ENCODE data around the gene IFNA5.

Gene IFNA5

GRCh38 chr9:21317956-21318923, 13.1 kb upstream of the IFNA5 start:
- H3K27me3 Mint-ChIP-seq = peaks cover 5 to 6% of the 10 kb centered on the region in 2 donors
- no peak overlapping the region for H3K4me3 Mint-ChIP-seq
- peaks cover 8% of the 10 kb centered on the region for H3K36me3 Mint-ChIP-seq (ENCODE audit: insufficient read depth)
- peak overlapping the region in 1 of 2 donors; percentile 32 for H3K27ac Mint-ChIP-seq
- peak; percentile 4 to 33 (median 16) for DNase-seq
- no peaks in the 10 kb centered on the region for H3K9me3 Mint-ChIP-seq
- H3K4me1 Mint-ChIP-seq (ENCODE audit: low read depth in 2 of 2) = peaks cover 0 to 10% of the 10 kb centered on the region in 2 donors
- peak; percentile 83 for ATAC-seq (replicated peaks)

GRCh38 chr9:21316860-21317259, 11.7 kb upstream of the IFNA5 start:
- Mint-ChIP-seq H3K4me1 (ENCODE audit: low read depth in 2 of 2) (no peaks in the 10 kb centered on the region), H3K36me3 (ENCODE audit: insufficient read depth) (no peaks in the 10 kb centered on the region), H3K27me3 (peaks cover 5 to 6% of the 10 kb centered on the region in 2 donors), H3K27ac (peak overlapping the region in 1 of 2 donors; percentile 27), H3K9me3 (no peaks in the 10 kb centered on the region), H3K4me3 (no peak overlapping the region)
- DNase-seq = no peak
- ATAC-seq (replicated peaks) = no peak

- Mint-ChIP-seq H3K36me3 (ENCODE audit: insufficient read depth) (no peaks in the 10 kb centered on the region), H3K9me3 (no peaks in the 10 kb centered on the region), H3K27ac (peak overlapping the region in 1 of 2 donors; percentile 27), H3K4me1 (ENCODE audit: low read depth in 2 of 2) (peaks cover 0 to 3% of the 10 kb centered on the region in 2 donors), H3K27me3 (peaks cover 6 to 10% of the 10 kb centered on the region in 2 donors), H3K4me3 (no peak overlapping the region)
- DNase-seq = no peak
- no peak for ATAC-seq (replicated peaks)
Observed at GRCh38 chr9:21316032-21316842, 11.1 kb upstream of the IFNA5 start.

DNA sequence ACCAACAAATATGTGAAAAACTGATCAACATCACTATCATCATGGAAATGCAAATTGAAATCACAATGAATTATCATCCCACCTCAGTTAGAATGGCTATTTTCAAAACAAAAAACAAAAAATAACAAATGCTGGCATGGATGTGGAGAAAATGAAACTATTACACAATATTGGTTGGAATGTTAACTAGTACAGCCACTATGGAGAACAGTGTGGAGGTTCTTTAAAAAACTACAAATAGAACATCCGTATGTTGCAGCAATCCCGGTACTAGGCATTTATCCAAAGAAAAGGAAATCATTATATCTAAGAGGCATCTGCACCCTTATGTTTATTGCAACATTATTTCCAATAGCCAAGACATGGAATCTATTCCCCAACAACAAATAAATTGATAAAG, 9.0 kb upstream of the IFNA5 start:
- no peak overlapping the region for H3K4me3 Mint-ChIP-seq
- ATAC-seq (replicated peaks) = no peak
- H3K27ac Mint-ChIP-seq = no peak overlapping the region
- no peak for DNase-seq
- no peaks in the 10 kb centered on the region for H3K36me3 Mint-ChIP-seq (ENCODE audit: insufficient read depth)
- peaks cover 0 to 3% of the 10 kb centered on the region in 2 donors for H3K4me1 Mint-ChIP-seq (ENCODE audit: low read depth in 2 of 2)
- H3K9me3 Mint-ChIP-seq = no peaks in the 10 kb centered on the region
- H3K27me3 Mint-ChIP-seq = peaks cover 17 to 18% of the 10 kb centered on the region in 2 donors

- Mint-ChIP-seq H3K9me3 (no peaks in the 10 kb centered on the region), H3K27me3 (peaks cover 33 to 37% of the 10 kb centered on the region in 2 donors), H3K36me3 (ENCODE audit: insufficient read depth) (no peaks in the 10 kb centered on the region), H3K4me3 (no peak overlapping the region), H3K4me1 (ENCODE audit: low read depth in 2 of 2) (peaks cover 0 to 3% of the 10 kb centered on the region in 2 donors), H3K27ac (no peak overlapping the region)
- DNase-seq (no peak), ATAC-seq (replicated peaks) (no peak)
Observed at GRCh38 chr9:21311889-21312288, 6.8 kb upstream of the IFNA5 start.

GRCh38 chr9:21295992-21296391, 9.1 kb downstream of the IFNA5 start:
- Mint-ChIP-seq H3K4me3 (no peak overlapping the region), H3K27ac (no peak overlapping the region), H3K27me3 (peaks cover 26 to 50% of the 10 kb centered on the region in 2 donors), H3K36me3 (ENCODE audit: insufficient read depth) (no peaks in the 10 kb centered on the region), H3K9me3 (no peaks in the 10 kb centered on the region), H3K4me1 (ENCODE audit: low read depth in 2 of 2) (peaks cover 0 to 4% of the 10 kb centered on the region in 2 donors)
- DNase-seq = no peak
- ATAC-seq (replicated peaks) = no peak

DNA sequence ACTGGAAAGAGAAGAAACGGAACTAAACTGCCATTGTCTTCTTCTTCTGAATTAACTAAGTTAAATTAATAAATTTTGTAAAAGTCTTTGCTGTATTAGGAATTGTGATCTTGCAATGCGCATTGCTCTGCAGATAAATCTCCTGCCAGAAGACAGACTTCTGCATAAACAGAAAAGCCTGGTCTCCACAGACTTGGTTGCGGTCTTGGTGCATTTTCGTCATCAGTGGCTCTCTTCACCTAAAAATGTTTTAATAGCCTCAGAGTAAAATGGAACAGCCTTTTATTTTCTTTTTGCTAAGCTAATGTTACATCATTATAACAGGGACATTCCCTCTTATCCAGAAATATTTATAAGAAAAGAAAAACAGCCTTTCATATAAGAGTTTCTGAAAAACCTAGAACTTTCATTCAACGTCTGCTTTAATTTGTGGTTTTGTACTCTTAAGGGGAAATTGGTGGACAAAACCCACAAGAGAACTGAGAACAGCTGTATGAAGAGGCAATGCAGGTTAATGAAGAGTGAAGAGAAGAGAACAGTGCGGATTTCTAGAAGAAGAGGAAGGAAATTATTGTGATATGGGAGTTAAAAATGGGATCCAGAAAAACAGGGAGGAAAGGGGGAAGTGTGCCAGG, 10.1 kb downstream of the IFNA5 start:
- H3K9me3 Mint-ChIP-seq = no peaks in the 10 kb centered on the region
- no peak overlapping the region for H3K4me3 Mint-ChIP-seq
- no peak for DNase-seq
- no peaks in the 10 kb centered on the region for H3K36me3 Mint-ChIP-seq (ENCODE audit: insufficient read depth)
- H3K27me3 Mint-ChIP-seq = peaks cover 21 to 46% of the 10 kb centered on the region in 2 donors
- ATAC-seq (replicated peaks) = peak; percentile 39
- H3K27ac Mint-ChIP-seq = no peak overlapping the region
- H3K4me1 Mint-ChIP-seq (ENCODE audit: low read depth in 2 of 2) = peaks cover 0 to 4% of the 10 kb centered on the region in 2 donors

- H3K27me3 Mint-ChIP-seq = peaks cover 27 to 40% of the 10 kb centered on the region in 2 donors
- peaks cover 0 to 4% of the 10 kb centered on the region in 2 donors for H3K4me1 Mint-ChIP-seq (ENCODE audit: low read depth in 2 of 2)
- ATAC-seq (replicated peaks) (no peak), DNase-seq (no peak)
- H3K36me3 Mint-ChIP-seq (ENCODE audit: insufficient read depth) = no peaks in the 10 kb centered on the region
- no peak overlapping the region for H3K27ac Mint-ChIP-seq
- no peaks in the 10 kb centered on the region for H3K9me3 Mint-ChIP-seq
- no peak overlapping the region for H3K4me3 Mint-ChIP-seq
Observed at GRCh38 chr9:21294364-21294774, 10.7 kb downstream of the IFNA5 start.

DNA sequence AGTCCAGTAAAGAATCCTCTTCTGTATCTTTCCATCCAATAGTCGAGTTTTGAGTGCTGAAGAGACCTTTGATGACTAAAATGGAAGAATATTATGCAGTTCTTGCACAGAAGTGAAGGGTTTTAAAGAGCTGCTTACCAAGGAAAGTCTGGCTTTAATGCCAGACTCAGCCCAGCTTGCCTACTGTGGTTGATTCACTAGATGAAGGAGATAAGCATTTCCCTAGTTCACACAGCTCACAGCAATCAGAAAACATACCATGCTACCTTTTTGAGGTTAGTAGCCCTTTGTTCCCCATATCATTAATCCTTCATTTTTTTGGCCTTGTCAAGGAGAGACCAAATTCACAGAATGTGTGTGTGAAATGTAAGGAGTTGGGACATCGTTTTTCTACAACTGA, 15.3 kb downstream of the IFNA5 start:
- Mint-ChIP-seq H3K9me3 (no peaks in the 10 kb centered on the region), H3K4me1 (ENCODE audit: low read depth in 2 of 2) (no peaks in the 10 kb centered on the region)

GRCh38 chr9:21287280-21287679, 17.8 kb downstream of the IFNA5 start:
- ATAC-seq (replicated peaks) = no peak
- H3K36me3 Mint-ChIP-seq (ENCODE audit: insufficient read depth) = no peaks in the 10 kb centered on the region
- no peak overlapping the region for H3K4me3 Mint-ChIP-seq
- H3K27ac Mint-ChIP-seq = no peak overlapping the region
- no peaks in the 10 kb centered on the region for H3K9me3 Mint-ChIP-seq
- no peak for DNase-seq
- H3K4me1 Mint-ChIP-seq (ENCODE audit: low read depth in 2 of 2) = no peaks in the 10 kb centered on the region
- peaks cover 44 to 60% of the 10 kb centered on the region in 2 donors for H3K27me3 Mint-ChIP-seq

More for the DNA sequence above, 15.3 kb downstream of the IFNA5 start:
- peaks cover 50 to 61% of the 10 kb centered on the region in 2 donors for H3K27me3 Mint-ChIP-seq
- no peak for ATAC-seq (replicated peaks)
- no peaks in the 10 kb centered on the region for H3K36me3 Mint-ChIP-seq (ENCODE audit: insufficient read depth)
- no peak overlapping the region for H3K4me3 Mint-ChIP-seq
- H3K27ac Mint-ChIP-seq = no peak overlapping the region
- no peak for DNase-seq

DNA sequence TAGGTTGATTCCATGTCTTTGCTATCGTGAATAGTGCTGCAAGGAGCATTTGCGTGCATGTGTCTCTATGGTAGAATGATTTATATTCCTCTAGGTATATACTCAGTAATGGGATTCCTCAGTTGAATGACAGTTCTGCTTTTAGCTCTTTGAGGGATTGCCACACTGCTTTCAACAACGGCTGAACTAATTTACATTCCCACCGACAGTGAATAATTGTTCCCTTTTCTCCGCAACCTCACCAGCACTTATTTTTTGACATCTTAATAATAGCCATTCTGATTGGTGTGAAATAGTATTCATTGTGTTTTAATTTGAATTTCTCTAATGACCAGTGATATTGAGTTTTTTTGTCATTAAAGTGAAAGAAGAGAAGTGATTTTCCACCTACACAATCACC, 18.5 kb downstream of the IFNA5 start:
- no peak overlapping the region for H3K27ac Mint-ChIP-seq
- H3K27me3 Mint-ChIP-seq = peaks cover 44 to 53% of the 10 kb centered on the region in 2 donors
- no peak overlapping the region for H3K4me3 Mint-ChIP-seq
- no peaks in the 10 kb centered on the region for H3K9me3 Mint-ChIP-seq
- no peak for DNase-seq
- H3K4me1 Mint-ChIP-seq (ENCODE audit: low read depth in 2 of 2) = no peaks in the 10 kb centered on the region
- no peaks in the 10 kb centered on the region for H3K36me3 Mint-ChIP-seq (ENCODE audit: insufficient read depth)
- no peak for ATAC-seq (replicated peaks)

DNA sequence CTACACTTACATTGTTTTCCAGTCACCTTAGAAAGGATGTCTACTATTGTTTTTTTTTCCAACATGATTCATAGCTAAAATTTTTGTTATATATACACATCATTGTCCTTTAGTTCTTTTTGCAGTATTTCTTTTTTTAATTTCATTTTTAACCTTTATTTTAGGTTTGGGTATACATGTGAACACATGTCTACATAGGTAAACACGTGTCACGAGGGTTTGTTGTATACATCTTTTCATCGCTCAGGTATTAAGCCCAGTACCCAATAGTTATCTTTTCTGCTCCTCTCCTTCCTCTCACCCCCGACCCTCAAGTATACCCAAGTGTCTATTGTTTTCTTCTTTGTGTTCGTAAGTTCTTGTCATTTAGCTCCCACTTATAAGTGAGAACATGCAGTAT, 19.0 kb downstream of the IFNA5 start:
- H3K9me3 Mint-ChIP-seq = no peaks in the 10 kb centered on the region
- H3K4me1 Mint-ChIP-seq (ENCODE audit: low read depth in 2 of 2) = no peaks in the 10 kb centered on the region
- no peak overlapping the region for H3K27ac Mint-ChIP-seq
- H3K4me3 Mint-ChIP-seq = no peak overlapping the region
- peaks cover 50 to 52% of the 10 kb centered on the region in 2 donors for H3K27me3 Mint-ChIP-seq
- DNase-seq (no peak), ATAC-seq (replicated peaks) (no peak)
- H3K36me3 Mint-ChIP-seq (ENCODE audit: insufficient read depth) = no peaks in the 10 kb centered on the region

DNA sequence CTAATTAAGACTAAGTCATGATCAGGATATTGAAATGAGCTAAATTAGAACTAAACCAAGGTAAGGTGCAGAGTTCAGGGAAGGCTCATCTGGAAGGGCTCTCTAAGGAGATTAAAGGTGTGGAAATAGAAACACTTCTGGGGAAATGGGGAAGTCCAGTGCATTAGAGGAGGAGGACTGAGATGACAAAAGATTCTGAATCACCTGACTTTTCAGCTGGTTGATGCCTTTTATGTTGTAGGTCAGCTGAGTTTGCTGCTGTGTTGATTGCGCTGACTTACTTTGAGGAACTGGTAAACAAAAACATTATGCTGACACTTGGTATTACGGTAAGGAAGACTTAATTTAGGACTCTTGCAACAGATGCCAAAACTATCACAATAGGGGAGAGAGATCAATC, 23.8 kb downstream of the IFNA5 start:
- Mint-ChIP-seq H3K4me3 (no peak overlapping the region), H3K27ac (no peak overlapping the region), H3K9me3 (no peaks in the 10 kb centered on the region), H3K4me1 (ENCODE audit: low read depth in 2 of 2) (no peaks in the 10 kb centered on the region), H3K27me3 (peaks cover 39 to 41% of the 10 kb centered on the region in 2 donors), H3K36me3 (ENCODE audit: insufficient read depth) (no peaks in the 10 kb centered on the region)
- DNase-seq = no peak
- no peak for ATAC-seq (replicated peaks)
